ENCODE data around the gene LRCOL1. TPM values are rescaled to one million over a fixed set of nuclear protein-coding genes. Genes with fewer than 3 reads are reported as not detected.

Gene LRCOL1
- total and polyA plus RNA-seq, 2 experiments from 2014 or later, result 1.7 TPM; not detected in 1

- TF ChIP-seq, protein P1, sequence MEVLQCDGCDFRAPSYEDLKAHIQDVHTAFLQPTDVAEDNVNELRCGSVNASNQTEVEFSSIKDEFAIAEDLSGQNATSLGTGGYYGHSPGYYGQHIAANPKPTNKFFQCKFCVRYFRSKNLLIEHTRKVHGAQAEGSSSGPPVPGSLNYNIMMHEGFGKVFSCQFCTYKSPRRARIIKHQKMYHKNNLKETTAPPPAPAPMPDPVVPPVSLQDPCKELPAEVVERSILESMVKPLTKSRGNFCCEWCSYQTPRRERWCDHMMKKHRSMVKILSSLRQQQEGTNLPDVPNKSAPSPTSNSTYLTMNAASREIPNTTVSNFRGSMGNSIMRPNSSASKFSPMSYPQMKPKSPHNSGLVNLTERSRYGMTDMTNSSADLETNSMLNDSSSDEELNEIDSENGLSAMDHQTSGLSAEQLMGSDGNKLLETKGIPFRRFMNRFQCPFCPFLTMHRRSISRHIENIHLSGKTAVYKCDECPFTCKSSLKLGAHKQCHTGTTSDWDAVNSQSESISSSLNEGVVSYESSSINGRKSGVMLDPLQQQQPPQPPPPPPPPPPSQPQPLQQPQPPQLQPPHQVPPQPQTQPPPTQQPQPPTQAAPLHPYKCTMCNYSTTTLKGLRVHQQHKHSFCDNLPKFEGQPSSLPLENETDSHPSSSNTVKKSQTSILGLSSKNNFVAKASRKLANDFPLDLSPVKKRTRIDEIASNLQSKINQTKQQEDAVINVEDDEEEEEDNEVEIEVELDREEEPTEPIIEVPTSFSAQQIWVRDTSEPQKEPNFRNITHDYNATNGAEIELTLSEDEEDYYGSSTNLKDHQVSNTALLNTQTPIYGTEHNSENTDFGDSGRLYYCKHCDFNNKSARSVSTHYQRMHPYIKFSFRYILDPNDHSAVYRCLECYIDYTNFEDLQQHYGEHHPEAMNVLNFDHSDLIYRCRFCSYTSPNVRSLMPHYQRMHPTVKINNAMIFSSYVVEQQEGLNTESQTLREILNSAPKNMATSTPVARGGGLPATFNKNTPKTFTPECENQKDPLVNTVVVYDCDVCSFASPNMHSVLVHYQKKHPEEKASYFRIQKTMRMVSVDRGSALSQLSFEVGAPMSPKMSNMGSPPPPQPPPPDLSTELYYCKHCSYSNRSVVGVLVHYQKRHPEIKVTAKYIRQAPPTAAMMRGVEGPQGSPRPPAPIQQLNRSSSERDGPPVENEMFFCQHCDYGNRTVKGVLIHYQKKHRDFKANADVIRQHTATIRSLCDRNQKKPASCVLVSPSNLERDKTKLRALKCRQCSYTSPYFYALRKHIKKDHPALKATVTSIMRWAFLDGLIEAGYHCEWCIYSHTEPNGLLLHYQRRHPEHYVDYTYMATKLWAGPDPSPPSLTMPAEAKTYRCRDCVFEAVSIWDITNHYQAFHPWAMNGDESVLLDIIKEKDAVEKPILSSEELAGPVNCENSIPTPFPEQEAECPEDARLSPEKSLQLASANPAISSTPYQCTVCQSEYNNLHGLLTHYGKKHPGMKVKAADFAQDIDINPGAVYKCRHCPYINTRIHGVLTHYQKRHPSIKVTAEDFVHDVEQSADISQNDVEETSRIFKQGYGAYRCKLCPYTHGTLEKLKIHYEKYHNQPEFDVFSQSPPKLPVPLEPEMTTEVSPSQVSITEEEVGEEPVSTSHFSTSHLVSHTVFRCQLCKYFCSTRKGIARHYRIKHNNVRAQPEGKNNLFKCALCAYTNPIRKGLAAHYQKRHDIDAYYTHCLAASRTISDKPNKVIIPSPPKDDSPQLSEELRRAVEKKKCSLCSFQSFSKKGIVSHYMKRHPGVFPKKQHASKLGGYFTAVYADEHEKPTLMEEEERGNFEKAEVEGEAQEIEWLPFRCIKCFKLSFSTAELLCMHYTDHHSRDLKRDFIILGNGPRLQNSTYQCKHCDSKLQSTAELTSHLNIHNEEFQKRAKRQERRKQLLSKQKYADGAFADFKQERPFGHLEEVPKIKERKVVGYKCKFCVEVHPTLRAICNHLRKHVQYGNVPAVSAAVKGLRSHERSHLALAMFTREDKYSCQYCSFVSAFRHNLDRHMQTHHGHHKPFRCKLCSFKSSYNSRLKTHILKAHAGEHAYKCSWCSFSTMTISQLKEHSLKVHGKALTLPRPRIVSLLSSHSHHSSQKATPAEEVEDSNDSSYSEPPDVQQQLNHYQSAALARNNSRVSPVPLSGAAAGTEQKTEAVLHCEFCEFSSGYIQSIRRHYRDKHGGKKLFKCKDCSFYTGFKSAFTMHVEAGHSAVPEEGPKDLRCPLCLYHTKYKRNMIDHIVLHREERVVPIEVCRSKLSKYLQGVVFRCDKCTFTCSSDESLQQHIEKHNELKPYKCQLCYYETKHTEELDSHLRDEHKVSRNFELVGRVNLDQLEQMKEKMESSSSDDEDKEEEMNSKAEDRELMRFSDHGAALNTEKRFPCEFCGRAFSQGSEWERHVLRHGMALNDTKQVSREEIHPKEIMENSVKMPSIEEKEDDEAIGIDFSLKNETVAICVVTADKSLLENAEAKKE (CRISPR knock-in tag; IDR thresholded peaks at IDR 0.05), result no peak
- TF ChIP-seq CREB1 (CRISPR knock-in tag; IDR thresholded peaks at IDR 0.05; ENCODE audit: low read depth) (no peak), REST (IDR thresholded peaks at IDR 0.05; ENCODE audit: unreplicated experiment) (no peak)
These were observed 12.8 kb downstream of the LRCOL1 start (continued) for GRCh38 chr12:132597333-132598316.
